ENCODE data around the gene RNF26.

Gene RNF26

GRCh38 chr11:119336744-119337469 is 2.6 kb downstream of the RNF26 start:
- no peak for DNase-seq

- DNase-seq: no peak
Observed at GRCh38 chr11:119337581-119338317, 3.4 kb downstream of the RNF26 start.

- DNase-seq: peak; percentile 85
Observed at GRCh38 chr11:119338318-119338890, 4.1 kb downstream of the RNF26 start.

- DNase-seq: no peak
Observed at GRCh38 chr11:119338965-119339588, 4.8 kb downstream of the RNF26 start.

- peak; percentile 54 for DNase-seq
Observed at GRCh38 chr11:119339589-119340334, 5.4 kb downstream of the RNF26 start.

GRCh38 chr11:119340335-119341221 is 6.3 kb downstream of the RNF26 start, which contains the start of gene C1QTNF5:
Gene C1QTNF5 (minus strand): TSS chr11:119340883. CDS start chr11:119340397, 486 bp downstream.
- DNase-seq: no peak

- DNase-seq: no peak
Observed at GRCh38 chr11:119341222-119342022, 7.1 kb downstream of the RNF26 start.

- no peak for DNase-seq
Observed at GRCh38 chr11:119342023-119342300, 7.6 kb downstream of the RNF26 start.

- no peak for DNase-seq
Observed at GRCh38 chr11:119342362-119343130, 8.2 kb downstream of the RNF26 start.

- no peak for DNase-seq
Observed at GRCh38 chr11:119343726-119344125, 9.4 kb downstream of the RNF26 start.

GRCh38 chr11:119344291-119345010 is 10.1 kb downstream of the RNF26 start:
- no peak for DNase-seq

- DNase-seq: no peak
Observed at GRCh38 chr11:119345685-119346084, 11.4 kb downstream of the RNF26 start.

- DNase-seq: no peak
Observed at GRCh38 chr11:119346605-119347004, 12.3 kb downstream of the RNF26 start, which contains the start of gene MFRP. Gene MFRP (minus strand): TSS chr11:119346705. CDS start chr11:119346513, 192 bp downstream.

- DNase-seq: no peak
Observed at GRCh38 chr11:119347242-119347641, 12.9 kb downstream of the RNF26 start.

GRCh38 chr11:119347940-119348605 is 13.7 kb downstream of the RNF26 start:
- DNase-seq: no peak

- DNase-seq: no peak
Observed at GRCh38 chr11:119350302-119350701, 16.0 kb downstream of the RNF26 start.

GRCh38 chr11:119351232-119351631 is 16.9 kb downstream of the RNF26 start:
- no peak for DNase-seq

- no peak for DNase-seq
Observed at GRCh38 chr11:119352857-119353260, 18.5 kb downstream of the RNF26 start.
